ENCODE results near the gene INF2.

The INF2 gene

DNA sequence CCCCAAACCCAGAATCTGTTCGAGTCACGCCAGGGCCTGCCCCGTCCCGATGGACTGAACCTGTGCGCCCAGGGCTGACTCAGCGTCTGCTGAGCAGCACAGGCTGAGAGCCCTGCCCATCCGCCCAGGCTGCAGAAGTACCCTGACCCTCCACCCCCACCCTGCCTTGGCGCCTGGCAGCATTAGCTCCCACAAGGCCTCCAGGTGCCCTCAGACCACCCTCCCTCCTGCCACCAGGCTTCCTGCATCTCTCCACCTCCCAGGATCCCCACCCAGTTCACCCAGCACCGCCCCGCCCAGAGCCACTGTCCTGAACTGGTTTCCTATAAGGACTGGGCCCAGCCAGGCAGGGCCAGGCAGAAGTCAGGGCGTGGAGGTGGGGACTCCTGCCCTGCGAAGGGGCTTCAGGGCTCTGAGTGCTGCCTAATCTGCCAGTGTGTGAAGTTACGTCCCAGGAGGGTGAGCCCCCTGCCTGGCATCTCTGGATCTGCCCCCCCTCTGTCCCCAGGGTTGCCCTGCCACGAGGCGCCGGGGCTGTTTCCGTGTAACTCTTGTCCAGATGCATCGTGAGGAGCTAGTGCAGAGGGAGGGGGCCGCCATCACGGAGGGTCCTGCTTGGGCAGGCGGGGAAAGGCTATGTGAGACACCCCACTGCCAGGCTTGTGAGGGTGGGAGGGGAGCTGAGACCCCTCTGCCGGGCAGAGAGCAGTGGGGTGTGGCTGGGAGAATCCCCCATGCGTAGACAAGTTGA lies 43.7 kb downstream of the INF2 start:
- no peak for DNase-seq (ENCODE audit: extremely low read depth in 1 of 2, low read depth in 1 of 2)

- DNase-seq (ENCODE audit: extremely low read depth in 1 of 2, low read depth in 1 of 2) = no peak
Measured at GRCh38 chr14:104734051-104734587, 44.7 kb downstream of the INF2 start.

DNA sequence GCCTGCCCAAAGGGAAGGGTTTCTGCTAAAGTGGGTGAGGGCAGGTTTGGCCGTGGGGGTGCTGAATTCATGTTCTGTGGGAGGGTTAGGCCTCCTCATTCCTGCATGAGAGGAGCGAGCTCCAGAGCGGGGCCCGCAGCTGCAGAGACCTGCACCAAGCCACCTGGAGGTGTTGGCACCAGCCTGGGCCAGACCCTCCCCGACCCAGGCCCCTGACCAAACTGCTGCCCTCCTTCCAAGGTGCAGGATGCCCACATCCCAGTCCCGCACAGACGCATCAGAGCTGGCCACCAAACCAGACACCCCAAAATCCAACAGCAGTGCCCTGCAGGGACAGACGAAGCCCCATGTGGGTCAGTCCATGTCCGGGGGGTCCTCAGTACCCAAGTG lies 45.2 kb downstream of the INF2 start:
- DNase-seq (ENCODE audit: extremely low read depth in 1 of 2, low read depth in 1 of 2) = no peak

DNA sequence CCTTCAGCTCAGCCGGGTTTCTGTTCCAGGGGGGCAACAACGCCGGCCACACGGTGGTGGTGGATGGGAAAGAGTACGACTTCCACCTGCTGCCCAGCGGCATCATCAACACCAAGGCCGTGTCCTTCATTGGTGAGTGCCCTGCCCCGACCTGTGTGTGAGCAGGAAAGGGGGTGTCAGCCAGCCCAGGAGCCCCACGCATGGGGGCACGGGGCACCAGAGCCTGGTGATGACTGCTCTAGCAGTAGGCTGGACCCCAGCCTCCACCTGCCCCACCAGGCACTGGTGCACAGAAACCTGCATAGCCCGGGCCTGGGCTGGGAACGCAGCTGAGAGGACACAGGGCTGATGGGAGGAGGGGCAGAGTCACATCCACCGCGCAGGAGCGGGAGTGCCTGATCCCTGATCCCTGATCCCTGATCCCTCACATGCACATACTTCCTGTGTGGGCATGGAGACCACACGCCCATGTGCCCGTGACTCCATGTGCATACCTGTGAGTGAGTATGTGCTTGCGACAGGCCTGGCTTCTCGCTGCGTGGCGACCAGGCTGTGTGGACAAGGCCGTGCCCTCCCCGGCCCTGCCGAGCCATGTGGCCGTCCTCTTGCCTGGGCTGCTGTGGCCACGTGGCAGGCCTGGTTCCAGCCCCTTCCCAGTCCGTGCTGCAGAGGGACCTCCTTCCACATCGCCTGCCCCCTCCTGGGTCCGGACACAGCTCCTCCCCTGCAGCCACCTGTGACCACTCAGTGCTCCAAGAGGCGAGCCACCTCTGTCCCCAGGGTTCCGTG lies 45.8 kb downstream of the INF2 start:
- no peak for DNase-seq (ENCODE audit: extremely low read depth in 1 of 2, low read depth in 1 of 2)

GRCh38 chr14:104735830-104736642 lies 46.6 kb downstream of the INF2 start:
- DNase-seq (ENCODE audit: extremely low read depth in 1 of 2, low read depth in 1 of 2) = no peak

GRCh38 chr14:104738375-104739019 lies 49.1 kb downstream of the INF2 start:
- DNase-seq (ENCODE audit: extremely low read depth in 1 of 2, low read depth in 1 of 2) = no peak

DNA sequence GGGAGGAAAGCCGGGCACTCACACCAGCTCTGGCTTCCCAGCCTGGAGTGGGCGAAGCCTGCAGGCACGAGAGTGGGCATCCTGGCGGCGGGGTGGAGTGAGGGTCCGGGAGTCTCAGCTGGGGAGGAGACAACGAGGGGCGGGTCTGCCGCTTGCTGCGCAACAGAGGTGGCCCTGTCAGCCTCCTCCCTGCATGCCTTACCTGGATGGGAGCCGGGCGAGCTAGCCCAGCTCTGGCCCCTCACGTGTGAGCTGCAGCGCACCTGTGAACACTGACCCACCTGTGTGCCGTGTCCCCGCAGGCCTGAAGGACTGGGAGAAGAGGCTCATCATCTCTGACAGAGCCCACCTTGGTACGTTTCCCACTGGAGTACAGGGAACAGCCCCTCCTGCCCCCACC lies 49.6 kb downstream of the INF2 start:
- DNase-seq (ENCODE audit: extremely low read depth in 1 of 2, low read depth in 1 of 2) = no peak

GRCh38 chr14:104739546-104740516 lies 50.4 kb downstream of the INF2 start:
- no peak for DNase-seq (ENCODE audit: extremely low read depth in 1 of 2, low read depth in 1 of 2)

- no peak for DNase-seq (ENCODE audit: extremely low read depth in 1 of 2, low read depth in 1 of 2)
Measured at GRCh38 chr14:104741108-104741802, 51.8 kb downstream of the INF2 start.

GRCh38 chr14:104741803-104742251 lies 52.4 kb downstream of the INF2 start:
- no peak for DNase-seq (ENCODE audit: extremely low read depth in 1 of 2, low read depth in 1 of 2)

DNA sequence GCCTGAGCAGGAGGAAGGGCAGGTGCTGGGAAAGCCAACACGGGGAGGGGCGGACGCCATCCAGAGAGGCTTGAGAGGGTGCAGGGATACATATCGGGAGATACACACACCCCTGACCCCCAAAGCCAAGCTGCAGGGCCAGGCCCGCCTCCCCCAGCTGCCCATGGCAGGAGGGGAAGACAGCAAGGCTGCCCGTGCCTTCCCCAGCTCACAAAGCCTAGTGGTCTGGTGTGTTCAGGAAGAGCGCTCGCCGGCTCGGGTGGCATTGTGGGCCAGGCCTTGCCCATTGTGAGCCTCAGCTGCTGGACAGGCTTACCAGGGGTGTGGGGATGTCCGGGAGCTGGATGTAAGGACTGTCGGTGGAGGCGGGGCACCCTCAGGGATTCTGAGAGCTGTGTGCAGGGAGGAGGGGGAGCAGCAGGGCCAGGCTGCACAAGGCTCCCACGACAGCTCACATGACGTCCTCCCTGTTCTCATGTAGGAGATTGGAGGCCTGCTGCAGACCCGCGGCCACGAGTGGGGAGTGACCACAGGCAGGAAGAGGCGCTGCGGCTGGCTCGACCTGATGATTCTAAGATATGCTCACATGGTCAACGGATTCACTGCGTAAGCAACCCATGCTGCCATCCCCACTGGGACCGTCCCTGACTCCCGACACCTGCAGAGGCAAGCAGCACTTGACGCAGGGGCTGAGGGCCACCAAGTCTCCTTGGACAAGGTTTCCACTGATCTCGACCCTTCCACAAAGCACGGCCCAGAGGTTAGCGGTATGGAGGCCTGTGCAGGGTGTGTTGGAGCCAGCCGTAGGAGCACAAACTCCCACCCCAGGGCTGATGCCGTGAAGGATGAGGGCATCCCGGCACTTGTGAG lies 53.4 kb downstream of the INF2 start:
- no peak for DNase-seq (ENCODE audit: extremely low read depth in 1 of 2, low read depth in 1 of 2)

DNA sequence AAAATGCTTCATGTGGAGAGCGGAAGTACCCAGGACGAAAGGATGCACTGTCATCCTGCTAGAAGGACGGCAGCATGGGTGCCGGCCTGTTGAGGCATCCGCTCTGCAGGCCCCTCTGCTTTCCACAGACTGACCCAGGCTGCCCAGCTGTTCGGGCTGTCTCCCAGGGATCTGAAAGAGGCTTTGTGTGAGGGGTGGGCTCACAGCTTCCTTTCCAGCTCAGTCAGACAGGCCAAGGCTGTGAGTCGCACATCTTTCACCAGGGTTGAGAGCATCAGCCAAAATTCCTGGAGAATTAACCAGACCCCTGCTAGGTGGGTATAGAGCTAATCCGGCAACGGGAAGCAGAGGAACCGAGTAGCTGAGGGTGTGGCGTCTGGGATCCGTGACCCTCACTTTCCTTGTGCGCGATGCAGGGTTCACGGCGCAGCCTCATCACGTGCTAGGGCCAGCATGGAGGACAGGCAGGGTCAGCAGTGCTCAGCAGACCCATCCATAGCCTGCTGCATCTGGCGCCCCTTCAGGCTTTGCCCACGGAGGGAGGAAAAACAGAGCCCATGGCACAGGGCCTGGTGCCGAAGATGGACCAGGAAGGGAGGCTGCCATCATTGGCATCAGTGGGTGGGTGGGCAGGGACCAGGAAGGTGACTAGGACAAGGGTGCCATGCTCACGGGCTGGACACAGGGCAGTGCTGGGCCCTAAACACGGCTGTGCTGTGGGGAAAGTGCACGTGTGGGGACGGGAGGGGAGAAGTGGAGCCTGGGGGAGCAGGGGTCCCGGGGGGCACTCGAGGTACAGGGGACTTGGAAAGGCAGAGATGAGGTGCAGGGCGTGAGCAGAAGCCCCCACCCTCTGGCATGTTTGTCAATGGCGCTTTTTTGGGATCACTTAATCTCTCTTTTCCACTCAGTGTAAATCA lies 54.3 kb downstream of the INF2 start:
- no peak for DNase-seq (ENCODE audit: extremely low read depth in 1 of 2, low read depth in 1 of 2)

DNA sequence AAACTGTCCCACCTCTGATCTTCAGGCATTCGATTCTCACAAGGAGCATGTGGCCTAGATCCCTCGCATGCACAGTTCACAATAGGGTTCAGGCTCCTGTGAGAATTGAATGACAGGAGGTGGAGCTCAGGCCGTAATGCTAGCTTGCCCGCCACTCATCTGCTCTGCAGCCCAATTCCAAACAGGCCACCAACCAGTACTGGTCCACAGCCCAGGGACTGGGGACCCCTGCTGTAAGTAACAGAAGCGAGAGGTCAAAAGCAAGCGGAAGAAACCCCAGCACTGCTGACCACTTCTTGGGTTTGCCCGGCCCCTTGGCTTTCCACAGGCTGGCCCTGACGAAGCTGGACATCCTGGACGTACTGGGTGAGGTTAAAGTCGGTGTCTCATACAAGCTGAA lies 55.1 kb downstream of the INF2 start:
- DNase-seq (ENCODE audit: extremely low read depth in 1 of 2, low read depth in 1 of 2) = no peak

GRCh38 chr14:104745431-104745830 lies 56.0 kb downstream of the INF2 start:
- DNase-seq (ENCODE audit: extremely low read depth in 1 of 2, low read depth in 1 of 2) = no peak

DNA sequence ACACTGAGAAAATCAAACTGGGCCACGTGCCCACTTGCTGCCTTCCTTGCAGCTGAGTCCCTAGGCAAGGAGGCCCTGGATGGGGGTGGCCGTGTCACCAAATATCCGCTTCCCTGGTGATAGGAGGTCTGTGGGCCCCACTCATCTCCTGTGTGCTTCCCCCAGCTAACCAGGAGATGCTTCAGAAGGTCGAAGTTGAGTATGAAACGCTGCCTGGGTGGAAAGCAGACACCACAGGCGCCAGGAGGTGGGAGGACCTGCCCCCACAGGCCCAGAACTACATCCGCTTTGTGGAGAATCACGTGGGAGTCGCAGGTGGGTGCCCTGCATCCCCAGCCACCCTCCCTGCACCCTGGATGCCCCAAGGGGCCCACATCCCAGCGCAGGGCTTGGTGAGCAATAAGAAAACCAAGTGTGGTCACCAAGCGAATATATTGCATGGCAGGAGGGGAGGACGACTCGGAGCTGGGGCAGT lies 56.7 kb downstream of the INF2 start:
- DNase-seq (ENCODE audit: extremely low read depth in 1 of 2, low read depth in 1 of 2) = peak in 1 of 2 donors; percentile 47

DNA sequence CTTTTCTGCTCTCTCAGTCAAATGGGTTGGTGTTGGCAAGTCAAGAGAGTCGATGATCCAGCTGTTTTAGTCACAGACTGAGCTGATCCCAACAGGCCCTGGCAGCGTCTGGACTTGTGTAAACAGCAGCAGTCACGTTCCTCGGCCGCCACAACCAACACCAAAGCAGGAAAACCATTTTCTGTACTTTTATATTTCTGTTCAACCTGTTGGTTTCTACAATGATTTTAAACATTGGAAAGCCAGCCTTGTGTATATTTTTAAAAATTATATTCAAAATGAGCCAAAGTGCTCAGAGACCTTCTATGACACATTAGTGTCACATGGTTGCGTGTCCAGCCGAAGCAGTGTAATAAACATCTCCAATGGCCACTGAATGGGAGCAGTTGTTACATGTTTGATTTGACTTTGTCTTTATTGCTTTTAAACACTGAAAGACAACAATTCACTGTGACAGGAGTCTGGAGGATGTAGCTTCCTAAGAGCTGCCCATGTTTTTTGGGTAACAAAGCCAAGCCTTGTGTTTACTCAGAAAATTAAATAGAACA lies 57.6 kb downstream of the INF2 start:
- no peak for DNase-seq (ENCODE audit: extremely low read depth in 1 of 2, low read depth in 1 of 2)

All from stimulated activated CD8-positive, alpha-beta memory T cell treated with anti-CD3 and anti-CD28 coated beads, Interleukin-7, amount 100 ng/mL, for 48 hours (primary cell).